NCI-H345 treated with DMSO at 0.1 percent for 48 hours (cell line): ENCODE measurements around the gene ADAMTS17.

Experiments used
- DNase-seq: peaks from one replicate; lab custom pipeline; 2025; ENCODE audit not compliant: unreplicated experiment; lab: John Stamatoyannopoulos, UW

The ADAMTS17 gene

DNA sequence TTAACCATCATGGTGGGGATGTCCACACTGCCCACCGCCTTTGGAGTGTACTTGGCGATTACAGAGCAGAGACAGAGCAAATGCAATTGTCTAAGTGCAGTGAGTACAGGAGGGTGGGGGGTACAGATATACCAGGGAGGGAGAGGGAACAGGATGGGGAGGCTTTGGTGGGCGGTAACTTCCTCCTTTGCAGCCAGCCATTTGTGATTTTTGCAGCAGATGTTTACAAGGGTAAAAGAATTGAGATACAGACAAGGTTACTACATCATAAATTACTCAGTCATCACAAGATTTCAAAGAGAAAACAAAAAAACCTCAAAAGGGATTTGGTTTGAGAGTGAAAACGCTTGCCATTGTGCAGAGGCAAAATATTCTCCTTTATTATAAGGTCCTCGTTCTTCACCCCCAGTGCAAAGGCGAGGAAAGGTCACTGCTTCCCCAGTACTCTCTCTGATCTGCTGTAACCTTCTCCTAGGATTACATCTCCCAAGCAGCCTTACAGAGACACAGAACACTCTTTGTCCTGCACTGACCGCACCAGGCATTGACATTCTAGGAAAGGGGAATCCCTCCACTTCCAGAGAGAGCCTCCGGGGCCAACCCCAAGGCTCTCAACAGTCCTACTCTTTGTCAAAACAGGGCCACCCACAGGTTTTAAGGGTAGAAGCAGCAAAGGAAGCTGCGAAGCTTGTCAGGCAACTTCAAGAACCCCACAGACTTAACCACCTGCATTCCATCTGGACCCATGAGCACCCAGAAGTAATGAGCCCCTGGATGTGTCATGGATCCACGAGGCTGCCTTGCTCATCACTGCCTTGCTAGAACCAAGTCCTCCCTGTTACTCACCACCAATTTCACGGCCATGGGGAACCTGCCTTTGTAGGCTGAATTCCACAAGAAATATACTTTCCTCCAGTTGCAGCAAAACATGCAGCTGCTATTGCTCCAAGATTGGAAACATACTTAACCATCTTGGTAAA lies 117.3 kb downstream of the ADAMTS17 start:
- no peak for DNase-seq

DNA sequence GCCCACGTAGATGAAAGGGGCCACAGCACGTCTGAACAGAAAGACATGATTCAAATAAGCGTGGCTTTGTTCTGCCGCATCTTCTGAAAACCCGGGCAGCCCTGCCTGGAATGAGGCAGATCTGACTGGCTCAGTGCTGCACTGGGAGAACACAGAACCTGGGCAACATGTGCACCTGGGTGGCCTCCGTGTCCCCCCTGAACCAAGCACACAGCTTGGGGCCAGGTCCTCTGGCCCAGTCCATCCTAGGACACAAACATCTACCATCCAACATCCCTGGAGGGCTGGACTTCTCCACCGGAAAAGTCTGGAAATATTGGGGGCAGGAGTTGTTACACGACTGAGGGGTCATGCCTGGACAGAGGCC lies 119.4 kb downstream of the ADAMTS17 start:
- DNase-seq = no peak

DNA sequence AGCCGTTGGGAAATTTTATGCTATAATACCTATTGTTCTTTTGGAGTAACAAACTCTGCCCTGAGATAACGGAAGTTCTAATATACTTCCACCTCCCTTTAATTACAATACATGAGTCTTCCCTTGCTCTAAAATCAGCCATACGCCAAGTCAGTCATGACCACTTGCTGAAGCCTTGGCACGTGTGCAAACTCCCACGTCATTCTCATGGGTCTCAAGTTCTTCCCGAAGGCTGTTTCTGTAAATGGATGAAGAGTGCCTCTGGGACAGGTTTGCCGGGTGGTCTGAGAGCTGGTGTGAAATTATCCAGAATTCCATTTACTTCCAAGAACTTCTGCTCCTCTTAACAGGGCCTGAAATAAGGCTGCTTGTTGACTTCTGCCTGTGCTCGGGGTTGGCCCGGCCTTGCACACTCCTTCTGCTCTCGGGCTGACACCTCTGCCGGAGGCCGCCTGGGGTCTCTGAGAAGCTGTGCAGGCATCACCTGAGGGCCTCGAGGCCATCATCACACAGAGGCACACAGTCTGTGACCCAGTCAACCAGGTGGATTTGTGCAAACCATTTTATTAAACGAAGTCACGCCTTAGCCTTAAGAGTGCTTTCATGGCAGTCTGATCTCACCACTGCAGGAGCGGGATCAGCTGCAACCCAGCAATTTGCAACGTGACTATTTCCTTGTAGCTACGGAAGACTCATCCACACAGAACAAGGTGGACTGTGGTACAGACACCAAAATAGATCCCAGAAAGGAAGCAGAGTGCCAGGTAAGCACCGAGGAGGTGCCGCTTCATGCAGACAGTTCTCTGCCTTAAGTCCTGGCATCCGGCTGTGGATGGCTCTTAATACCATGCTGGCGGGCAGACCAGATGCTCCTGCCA lies 120.1 kb downstream of the ADAMTS17 start:
- DNase-seq = no peak

DNA sequence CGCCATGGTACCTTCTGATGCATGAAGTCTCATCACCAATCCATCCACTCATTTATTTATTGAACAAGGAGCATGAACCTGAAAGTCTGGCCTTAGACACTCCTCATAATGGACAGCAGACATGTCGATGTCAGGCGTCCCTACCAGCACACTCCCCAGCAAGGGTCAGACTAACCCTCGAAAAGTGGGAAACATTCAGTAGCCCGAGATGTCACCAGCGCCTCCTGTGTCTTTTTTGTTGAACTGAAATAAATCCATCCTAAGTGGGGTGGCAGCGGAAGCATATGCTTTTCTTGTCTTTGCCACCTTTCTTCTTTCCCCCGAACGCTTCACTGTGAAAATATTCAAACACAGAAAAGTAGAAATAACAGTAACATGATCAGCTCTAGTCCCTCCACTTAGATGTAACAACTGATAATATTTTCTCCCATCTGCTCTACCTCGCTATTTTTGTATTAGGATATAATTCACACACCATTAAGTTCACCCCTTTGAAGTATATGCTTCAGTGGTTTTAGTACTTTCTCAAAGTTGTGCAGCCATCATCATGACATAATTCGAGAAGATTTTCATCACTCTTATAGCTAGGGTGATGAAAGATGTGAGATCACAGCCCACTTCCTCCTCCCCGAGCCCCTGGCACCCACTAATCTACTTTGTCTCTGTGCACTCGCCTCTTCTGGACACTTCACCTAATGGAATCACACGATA lies 121.6 kb downstream of the ADAMTS17 start:
- DNase-seq = no peak

DNA sequence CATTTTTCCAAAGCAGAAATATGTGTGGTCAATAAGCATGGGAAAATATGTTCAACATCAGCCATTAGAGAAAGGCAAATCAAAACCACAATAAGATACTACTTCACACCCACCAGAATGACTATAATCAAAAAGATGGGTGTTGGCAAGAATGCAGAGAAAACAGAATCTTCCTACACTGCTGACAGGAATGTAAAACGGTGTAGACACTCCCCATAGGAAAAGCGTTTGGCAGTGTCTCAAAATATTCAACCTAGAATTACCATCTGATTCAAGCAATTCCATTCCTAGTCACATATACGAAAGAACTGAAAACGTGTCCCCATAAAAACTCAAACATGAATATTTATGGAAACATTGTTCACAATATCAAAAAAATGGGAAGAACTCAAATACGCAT lies 123.3 kb downstream of the ADAMTS17 start:
- no peak for DNase-seq

DNA sequence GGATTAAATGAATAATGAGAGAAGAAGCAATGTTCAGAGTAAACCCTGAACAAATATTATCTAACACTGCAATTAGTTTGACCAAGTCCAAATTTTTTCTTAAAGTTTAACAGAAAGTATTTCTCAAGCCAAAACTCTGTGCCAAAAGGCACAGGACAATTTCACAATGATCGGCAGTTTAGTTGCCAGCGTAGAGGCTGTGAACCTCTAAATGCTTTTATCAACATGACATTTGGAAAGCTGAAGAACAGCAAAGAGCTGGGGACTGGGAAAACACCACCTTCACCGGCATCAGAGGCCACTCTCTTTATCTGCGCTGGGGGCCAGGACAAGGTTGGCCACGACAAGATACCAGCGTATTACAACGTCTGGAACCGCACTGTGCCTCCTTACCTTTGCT lies 125.6 kb downstream of the ADAMTS17 start:
- no peak for DNase-seq

DNA sequence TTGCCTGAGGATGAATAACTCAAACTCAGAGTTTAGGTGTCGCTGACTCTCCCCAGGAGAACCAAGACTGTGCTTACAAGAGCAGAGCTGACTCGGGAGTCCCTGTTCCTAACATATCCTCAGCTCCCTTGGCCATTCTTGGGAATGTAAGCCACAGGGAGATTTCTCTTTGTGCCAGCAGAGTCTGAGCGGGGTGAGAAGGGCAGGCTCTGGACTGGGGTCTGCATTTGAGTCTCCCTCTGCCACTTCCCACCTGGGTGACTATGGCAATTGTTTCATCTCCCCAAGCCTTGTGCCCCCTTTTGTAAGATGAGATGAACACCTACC lies 126.0 kb downstream of the ADAMTS17 start:
- DNase-seq = no peak

DNA sequence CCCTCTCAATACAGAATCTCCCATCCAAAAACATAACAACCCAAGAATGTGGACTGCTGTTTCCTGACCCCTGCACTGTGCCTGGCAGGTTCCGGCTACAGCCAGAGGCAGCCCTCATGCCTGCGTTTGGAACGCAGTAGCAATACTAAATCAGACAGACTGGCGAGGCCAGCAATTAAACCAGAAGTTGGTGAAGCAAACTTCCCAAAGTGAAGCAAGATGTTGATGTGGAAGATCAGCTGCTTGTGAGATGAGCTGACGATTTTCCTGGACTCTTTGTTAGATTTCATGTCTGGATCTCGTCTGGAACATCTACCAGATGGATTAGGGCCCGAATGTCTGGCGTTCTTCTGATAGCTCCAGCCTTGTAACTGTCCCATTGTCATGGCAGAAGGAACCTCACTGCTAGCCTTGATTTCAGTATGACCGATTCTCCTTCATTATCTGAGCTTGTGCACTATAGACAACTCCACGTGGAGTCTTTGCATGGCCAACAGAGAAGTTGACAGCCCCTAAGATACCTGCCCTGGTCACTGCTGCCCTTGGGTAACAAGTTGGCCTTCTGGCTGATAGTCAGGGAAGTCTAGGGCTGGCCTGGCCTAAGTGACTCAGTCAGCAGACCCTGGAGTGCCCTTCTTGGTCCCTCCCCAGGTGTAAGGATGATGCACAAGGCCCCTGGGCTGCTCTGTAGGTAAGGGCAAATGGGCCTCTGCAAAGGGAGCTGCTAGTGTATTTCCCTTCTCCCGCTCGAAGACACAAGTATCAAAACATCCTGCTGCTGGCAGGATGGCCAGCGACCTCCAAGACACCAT lies 126.5 kb downstream of the ADAMTS17 start:
- no peak for DNase-seq

DNA sequence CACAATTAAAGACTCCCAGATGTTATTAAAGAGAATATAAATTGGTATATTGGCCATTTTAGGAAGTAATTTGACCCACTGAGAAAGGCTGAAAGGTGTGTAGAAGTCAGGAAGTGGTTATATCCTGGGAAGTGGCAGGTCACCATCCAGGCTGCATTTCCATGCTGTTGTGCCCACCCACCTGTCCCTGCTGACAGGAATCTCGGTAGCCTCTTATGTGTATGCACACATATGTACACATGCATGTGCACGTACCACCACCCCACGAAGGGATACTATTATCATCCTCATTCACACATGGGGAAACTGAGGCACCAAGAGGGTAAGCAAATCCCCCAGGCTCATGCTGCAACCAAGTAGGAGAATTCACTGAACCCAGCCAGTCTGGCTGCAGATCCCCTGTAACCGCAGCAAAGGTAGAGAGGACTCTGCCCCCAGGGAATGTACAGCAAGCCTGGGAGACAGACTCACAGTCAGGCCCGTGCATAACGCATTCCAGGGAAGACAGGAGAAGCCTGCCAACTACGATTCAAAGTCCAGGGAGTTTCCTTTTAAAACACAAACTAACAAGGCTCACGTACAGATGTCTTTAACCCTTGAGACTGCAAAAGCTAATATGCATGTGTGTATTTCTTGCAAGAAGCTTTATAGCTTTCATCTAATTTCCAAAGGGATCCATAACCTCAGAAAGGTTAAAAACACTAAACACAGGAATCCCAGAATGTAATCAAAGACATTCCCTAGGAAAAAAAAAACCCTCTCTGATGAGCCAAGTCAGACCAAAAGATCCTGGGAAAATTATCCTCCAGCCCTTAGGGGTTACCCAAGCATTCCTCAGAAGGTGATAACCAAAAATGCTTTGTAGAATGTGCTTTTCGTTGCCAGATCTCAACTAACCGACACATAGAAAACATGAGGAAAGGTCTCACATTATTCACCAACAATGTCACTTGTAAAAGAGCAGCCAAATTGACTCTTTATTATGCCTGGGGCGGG lies 129.6 kb downstream of the ADAMTS17 start:
- no peak for DNase-seq

DNA sequence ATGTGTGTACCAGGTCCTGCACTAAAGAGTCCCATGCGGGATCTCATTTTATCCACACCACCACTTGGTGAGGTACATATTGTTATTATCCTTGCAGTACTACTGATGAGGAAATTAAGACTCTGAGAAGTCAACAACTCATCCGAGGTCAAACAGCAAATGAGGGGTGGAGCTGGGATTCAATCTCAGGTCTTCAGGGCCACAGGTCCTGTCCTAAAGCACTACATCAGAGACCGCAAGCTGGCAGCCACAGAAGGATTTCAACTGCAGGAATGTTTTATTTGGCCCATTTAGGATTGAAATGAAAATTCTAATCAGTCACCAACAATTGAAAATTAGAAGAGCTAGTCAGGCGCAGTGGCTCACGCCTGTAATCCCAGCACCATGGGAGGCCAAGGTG lies 131.4 kb downstream of the ADAMTS17 start:
- no peak for DNase-seq

DNA sequence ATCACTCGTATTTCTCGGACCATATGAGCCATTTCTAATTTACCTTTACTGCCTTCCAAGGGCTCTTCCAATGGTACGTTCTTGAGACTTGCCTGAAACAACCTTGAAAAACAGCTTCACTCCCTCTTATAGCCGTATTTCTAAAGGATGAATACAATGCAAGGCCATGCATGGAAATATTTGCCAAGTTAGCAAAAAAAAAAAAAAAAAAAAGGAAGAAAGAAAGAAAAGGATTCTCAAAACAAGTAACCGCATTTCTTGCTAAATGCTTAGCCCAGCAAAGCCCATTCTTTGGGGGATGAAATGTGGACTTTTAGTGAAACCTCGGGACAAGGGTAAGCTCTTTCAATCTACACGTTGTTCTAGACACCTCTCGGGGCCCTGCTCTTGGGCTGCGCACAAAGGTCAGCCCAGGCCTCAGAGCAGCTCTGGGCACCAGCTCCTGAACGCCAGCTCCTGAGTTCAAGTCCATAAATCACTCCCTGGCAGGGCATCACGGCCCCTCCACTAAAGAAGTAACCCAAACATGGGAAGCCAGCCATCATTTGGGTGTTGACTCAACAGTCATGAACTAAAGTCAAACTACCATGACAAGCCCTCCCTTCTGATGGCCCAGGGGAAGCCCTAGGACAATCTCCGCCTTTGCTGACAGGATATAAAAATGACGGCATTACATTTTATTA lies 132.7 kb downstream of the ADAMTS17 start:
- no peak for DNase-seq

DNA sequence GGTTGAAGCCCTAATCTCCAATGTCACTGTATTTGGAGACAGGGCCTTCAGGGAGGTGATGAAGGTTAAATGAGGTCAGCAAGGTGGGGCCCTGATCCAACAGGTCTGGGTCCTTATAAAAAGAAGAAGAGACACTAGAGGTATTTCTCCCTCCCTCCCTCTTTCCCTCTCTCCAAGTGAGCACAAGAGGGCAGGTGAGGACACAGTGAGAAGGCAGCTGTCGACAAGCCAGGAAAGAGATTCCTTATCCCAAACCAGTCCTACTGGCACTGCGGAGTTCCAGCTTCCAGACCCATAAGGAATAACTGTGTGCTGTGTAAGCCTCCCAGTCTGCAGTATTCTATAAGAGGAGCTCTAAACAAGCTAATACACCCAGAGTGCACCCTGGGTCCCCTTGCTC lies 134.7 kb downstream of the ADAMTS17 start:
- no peak for DNase-seq

DNA sequence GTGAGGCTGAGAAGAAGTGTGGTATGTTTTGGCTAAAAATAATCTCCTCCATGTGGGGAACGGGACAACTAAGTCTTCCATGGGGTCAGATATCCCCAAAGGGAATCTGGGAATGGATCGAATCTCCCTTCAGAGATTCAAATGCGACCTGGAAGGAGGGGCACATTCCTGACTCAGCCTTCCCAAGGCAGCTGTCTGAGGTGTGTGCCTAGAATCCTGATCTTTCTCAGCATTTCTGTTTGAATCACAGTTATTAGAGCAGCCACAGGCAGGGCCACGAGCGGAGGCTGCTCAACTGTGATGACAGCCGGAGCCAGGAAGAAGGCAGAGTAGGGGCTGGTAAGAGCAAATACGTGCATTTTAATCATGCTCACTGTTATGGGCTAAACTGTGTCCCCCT lies 135.1 kb downstream of the ADAMTS17 start:
- no peak for DNase-seq

DNA sequence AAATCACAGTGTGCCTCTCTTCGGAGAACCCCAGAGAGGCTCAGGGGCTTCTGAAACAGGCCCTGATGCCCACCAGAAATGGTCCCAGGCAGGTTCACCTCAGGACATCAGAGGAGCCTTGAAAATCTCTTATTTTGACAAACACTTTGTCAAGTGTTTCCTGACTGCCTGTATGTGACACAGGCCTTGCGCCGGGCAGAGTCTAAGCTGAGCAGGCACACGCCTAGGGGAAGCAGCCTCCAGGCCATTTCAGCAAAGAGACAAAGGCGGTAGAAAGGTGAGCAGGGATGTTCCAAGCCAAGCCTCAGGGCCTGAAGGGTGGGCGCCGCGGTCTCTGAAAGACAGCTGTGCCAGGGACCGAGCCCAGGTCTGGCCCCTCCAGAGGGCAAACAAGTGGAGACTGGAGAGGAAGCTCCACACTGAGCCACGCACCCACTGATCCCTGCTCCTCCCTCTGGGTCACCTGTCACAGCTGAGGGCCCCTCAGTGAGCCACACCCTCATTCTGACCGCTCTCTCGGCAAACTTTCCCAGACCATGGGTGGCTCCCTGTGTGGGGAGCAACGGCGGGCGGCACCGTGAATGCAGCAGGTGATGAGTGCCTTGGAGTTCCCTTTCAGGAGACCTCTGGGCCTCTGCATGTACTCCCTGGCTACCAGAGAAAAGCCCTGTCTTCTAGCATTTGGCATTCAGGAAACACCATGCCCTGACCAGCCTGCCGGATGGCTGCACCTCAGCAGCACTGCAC lies 136.1 kb downstream of the ADAMTS17 start:
- no peak for DNase-seq

DNA sequence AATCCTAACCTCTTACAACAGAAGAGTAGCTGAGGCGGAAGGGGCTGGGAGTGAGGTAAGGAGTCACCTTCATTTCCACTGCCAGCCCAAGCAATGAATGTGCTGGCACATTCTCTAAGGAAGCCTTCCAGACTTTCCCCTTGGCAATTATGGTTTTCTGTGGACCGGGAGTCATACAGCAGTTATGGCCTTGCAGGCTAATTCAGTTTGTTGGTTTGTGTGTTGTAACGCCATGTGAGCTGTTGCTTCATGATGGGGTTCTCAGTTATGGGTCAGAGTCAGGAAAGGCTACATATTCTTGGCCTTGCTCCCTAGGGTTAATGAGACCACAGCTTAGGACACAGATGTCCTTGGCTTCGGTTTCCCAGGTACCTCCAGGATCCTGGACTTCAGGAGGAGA lies 137.0 kb downstream of the ADAMTS17 start:
- DNase-seq = no peak

DNA sequence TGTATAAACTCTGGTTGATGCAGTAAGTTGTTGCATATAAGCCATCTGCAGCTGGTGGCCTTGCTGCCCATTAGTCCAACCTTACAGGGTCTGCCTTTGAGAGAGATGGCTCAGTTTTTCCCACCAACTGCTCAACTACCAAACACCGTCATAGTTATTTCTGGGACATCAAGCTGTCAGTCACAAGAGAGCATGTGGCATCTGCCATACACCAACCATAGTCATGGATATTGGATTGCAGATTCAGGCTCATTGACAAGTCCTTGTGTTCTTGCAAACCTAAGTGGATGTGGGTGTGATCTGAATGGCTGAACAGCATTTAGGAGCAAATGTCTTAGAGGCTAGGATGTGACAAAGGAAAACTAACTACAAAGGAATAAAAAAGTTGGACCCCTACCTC lies 137.6 kb downstream of the ADAMTS17 start:
- DNase-seq = no peak

DNA sequence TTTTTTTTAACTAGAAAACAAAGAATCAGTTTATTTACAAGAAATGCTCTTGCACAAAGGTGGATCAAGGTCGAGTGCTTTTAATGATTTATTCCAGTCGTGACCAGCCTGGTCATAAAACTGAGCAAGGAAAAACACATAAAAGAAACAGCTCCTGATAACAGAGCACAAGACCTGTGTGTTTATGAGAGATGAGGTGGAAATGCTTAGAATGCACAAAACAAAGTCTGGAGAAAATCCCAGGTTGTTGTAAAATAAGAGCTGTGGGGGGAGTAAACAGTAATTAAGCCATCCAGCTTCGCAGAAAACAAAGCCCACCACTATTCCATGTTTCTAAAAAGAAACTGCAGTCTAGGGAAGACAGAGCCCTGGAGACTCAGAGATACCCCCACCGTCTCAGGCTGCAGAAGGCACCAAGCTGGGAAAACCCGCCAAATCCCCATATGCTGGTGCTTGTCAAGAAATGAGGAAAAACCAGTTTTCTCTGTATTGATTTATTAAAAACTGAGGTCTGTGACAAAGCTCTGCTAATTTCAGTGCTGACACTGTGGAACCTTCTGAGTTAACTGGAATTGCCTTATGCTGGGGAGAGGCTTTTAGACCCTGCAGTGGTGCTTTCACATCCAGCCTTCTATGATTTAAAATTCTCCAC lies 139.3 kb downstream of the ADAMTS17 start:
- no peak for DNase-seq
